ENCODE results near the gene FRA10AC1. TPM values are rescaled to one million over a fixed set of nuclear protein-coding genes. Genes with fewer than 3 reads are reported as not detected.
"Not testable (repeated sequence)": the region's sequence is repeated elsewhere in the genome, so short reads cannot be mapped to it uniquely, and the experiment has no call there.

The FRA10AC1 gene
- total RNA-seq, 2 donors from 2014 or later = 27.9 to 40.7 TPM

DNA sequence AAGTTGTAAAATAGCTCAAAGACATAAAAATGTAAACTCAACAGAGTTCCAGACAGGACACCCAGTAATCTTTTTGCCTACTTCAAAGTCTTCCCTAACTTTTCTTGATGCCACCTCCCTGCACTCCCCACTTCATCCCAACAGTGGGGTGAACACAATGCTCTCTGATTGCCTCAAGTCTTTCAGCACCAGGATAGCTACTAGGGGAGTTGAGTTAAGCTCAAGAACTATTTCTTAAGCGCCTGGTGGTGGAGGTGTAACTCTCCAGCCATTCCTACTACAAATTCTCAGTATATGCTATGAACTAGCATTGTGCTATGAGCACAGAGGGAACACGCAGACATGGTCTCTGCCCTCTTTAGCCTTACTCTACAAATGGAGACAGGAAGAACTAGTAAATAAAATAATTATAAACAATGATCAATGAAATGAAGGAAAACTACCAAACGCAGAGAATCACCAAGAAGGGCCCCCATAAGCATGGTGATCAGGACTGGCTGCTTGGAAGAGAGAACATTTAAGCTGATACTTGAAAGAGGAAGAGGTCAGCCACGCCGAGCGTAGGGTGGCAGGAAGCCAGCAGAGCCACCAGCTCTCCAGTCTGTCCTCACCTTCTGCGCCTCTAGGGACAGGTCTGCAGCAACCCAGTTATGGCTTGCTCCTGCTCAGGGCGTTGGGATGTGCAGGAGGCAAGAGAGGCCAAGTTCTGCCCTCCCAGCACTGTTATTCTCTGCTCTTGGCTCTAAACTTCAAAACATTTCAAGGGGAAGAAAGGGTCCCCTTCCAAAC, 16.7 kb upstream of the FRA10AC1 start:
- no peak for ATAC-seq (replicated peaks in 1 of 2)
- Mint-ChIP-seq H3K36me3 (ENCODE audit: insufficient read depth in 2 of 2) (no peaks in the 10 kb centered on the region), H3K27me3 (ENCODE audit: low read depth) (peaks cover 55% of the 10 kb centered on the region)

DNA sequence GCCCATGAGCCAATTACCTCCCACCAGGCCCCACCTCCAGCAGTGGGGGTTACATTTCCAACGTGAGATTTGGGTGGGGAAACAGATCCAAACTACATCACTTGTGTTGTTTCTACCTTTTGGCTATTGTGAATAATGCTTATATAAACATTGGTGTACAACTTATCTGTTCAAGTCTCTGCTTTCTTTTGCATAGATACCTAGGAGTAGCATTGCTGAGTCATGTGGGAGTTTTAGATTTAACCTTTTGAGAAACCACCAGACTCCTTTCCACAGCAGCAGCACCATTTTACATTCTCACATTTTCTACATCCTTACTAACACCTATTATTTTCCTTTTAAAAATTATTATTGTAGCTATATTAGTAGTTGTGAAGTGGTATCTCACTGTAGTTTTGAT, 14.4 kb upstream of the FRA10AC1 start:
- DNase-seq (no peak), ATAC-seq (replicated peaks in 1 of 2) (no peak)
- Mint-ChIP-seq H3K4me1 (ENCODE audit: low read depth) (no peaks in the 10 kb centered on the region), H3K27me3 (ENCODE audit: low read depth) (peaks cover 45% of the 10 kb centered on the region), H3K4me3 (no peak overlapping the region), H3K27ac (no peak overlapping the region), H3K9me3 (no peaks in the 10 kb centered on the region), H3K36me3 (ENCODE audit: insufficient read depth in 2 of 2) (no peaks in the 10 kb centered on the region)

More for the DNA sequence above, 16.7 kb upstream of the FRA10AC1 start:
- Mint-ChIP-seq H3K4me3 (no peak overlapping the region), H3K9me3 (no peaks in the 10 kb centered on the region), H3K4me1 (ENCODE audit: low read depth) (no peaks in the 10 kb centered on the region), H3K27ac (no peak overlapping the region)
- DNase-seq = no peak

DNA sequence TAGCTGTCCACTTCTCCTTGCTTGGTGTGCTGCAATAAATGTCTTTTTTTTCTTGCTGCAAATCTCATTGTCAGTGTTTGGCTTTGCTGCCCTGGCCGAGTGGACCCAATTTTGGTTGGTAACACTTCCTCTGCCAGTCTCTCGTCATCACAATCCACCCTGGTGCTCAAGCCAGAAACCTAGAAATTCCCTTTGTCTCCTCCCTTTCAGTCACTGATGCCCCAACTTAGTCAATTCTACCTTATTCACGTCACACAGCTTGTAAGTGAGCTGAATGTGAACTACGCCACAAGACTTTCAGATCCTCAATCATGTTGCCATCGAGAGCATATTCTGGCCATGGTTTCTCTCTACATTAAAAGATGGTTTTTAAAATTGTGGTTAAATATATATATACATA, 13.0 kb upstream of the FRA10AC1 start:
- H3K4me1 Mint-ChIP-seq (ENCODE audit: low read depth) = no peaks in the 10 kb centered on the region
- no peaks in the 10 kb centered on the region for H3K36me3 Mint-ChIP-seq (ENCODE audit: insufficient read depth in 2 of 2)
- DNase-seq (no peak), ATAC-seq (replicated peaks in 1 of 2) (peak in 1 of 2 donors; percentile 33)
- no peak overlapping the region for H3K27ac Mint-ChIP-seq
- H3K27me3 Mint-ChIP-seq (ENCODE audit: low read depth) = peaks cover 45% of the 10 kb centered on the region
- H3K9me3 Mint-ChIP-seq = no peaks in the 10 kb centered on the region
- no peak overlapping the region for H3K4me3 Mint-ChIP-seq

DNA sequence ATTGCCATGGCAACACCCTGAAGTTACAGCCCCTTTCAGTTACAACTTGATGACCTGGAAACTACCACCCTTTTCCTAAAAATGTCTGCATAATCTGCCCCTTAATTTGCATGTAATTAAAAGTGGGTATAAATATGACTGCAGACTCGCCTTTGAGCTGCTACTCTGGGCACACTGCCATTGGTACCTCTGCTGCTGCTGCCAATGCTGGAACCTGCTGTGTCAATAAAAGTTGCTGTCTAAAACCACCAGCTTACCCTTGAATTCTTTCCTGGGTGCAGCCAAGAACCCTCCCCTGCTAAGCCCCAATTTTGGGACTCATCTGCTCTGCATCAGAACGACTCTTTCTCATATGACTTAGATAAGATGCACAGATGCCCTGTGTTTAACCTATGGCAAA, 10.2 kb upstream of the FRA10AC1 start:
- no peak overlapping the region for H3K27ac Mint-ChIP-seq
- no peaks in the 10 kb centered on the region for H3K9me3 Mint-ChIP-seq
- no peaks in the 10 kb centered on the region for H3K36me3 Mint-ChIP-seq (ENCODE audit: insufficient read depth in 2 of 2)
- H3K4me1 Mint-ChIP-seq (ENCODE audit: low read depth) = peaks cover 7% of the 10 kb centered on the region
- DNase-seq = no peak
- no peak for ATAC-seq (replicated peaks in 1 of 2)
- H3K4me3 Mint-ChIP-seq = no peak overlapping the region
- peaks cover 20% of the 10 kb centered on the region for H3K27me3 Mint-ChIP-seq (ENCODE audit: low read depth)

DNA sequence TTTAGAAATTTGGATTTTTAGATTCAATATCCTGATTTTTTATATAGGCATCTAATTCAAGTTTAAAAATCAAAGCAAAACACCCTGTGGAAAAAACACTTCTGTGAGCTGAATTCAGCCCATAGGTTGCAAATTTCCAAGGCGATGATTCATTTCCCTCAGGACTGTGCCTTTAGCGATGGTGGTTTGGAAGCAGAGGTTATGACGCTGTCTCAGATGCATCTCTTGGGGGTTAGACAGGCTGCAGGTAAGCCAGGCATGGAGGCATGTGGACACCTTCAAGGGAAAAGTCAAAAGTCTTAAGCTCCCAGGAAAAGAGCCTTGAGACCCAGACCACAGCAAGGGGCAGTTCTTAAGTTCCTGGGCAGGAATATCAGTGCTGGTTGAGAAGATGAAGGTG, 9.5 kb upstream of the FRA10AC1 start:
- Mint-ChIP-seq H3K36me3 (ENCODE audit: insufficient read depth in 2 of 2) (no peaks in the 10 kb centered on the region), H3K27ac (no peak overlapping the region), H3K27me3 (ENCODE audit: low read depth) (peaks cover 15% of the 10 kb centered on the region), H3K9me3 (no peaks in the 10 kb centered on the region), H3K4me3 (no peak overlapping the region), H3K4me1 (ENCODE audit: low read depth) (peaks cover 14% of the 10 kb centered on the region)
- no peak for DNase-seq
- ATAC-seq (replicated peaks in 1 of 2) = no peak

DNA sequence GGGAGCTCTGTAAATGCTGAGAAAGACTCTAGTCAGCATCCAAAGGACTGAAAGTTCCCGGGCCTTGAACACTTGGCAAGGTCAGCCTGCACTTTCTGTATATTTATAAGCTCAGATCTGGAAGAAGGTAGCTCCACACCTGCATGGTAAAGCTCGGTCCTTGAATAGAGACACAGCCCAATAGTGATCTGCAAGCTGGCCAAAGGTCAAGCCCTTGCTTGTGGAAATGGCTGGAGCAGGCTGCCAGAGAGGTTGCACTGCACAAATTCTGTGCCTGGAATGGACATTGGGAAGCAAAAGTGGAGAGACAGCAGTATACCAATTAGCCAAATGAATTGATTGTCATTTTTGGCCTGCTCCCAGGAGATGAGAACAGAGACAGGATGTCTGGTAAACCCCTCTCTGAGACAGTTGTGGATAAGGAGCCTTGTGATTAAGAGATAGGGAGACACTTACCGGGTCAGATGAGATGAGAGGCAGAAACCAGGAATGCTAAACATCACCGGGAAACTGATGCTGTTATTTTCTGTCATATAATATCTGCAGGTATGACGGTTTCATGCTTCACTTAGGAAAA, 8.0 kb upstream of the FRA10AC1 start:
- no peak for DNase-seq
- Mint-ChIP-seq H3K9me3 (no peaks in the 10 kb centered on the region), H3K4me1 (ENCODE audit: low read depth) (peaks cover 17% of the 10 kb centered on the region)

DNA sequence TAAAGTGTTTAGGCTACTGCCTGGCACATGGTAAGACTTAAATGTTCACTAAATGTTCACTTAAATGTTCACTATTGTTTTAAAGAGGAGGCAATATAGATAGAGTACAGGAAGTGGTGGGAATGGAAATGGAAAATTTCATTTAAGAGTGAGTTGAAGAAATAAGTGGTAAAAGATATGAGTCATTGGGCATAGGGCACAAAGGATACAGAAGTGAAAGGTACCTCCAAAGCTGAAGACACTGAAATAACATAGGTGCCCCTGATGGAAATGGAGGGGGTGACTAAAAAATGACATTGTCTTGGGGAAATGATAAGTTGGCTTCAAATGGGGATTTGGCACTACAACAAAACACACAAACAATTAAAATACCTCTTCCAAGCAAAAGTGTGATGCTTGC, 5.2 kb upstream of the FRA10AC1 start:
- DNase-seq (no peak), ATAC-seq (replicated peaks in 1 of 2) (peak; percentile 29 to 59)
- Mint-ChIP-seq H3K4me3 (peak overlapping the region in 1 of 2 donors; percentile 55), H3K27ac (no peak overlapping the region), H3K4me1 (ENCODE audit: low read depth) (peaks cover 25% of the 10 kb centered on the region), H3K36me3 (ENCODE audit: insufficient read depth in 2 of 2) (no peaks in the 10 kb centered on the region), H3K27me3 (ENCODE audit: low read depth) (no peaks in the 10 kb centered on the region), H3K9me3 (no peaks in the 10 kb centered on the region)

More for the DNA sequence above, 8.0 kb upstream of the FRA10AC1 start:
- no peak overlapping the region for H3K27ac Mint-ChIP-seq
- no peak for ATAC-seq (replicated peaks in 1 of 2)
- H3K36me3 Mint-ChIP-seq (ENCODE audit: insufficient read depth in 2 of 2) = no peaks in the 10 kb centered on the region
- peaks cover 6% of the 10 kb centered on the region for H3K27me3 Mint-ChIP-seq (ENCODE audit: low read depth)
- H3K4me3 Mint-ChIP-seq = no peak overlapping the region

DNA sequence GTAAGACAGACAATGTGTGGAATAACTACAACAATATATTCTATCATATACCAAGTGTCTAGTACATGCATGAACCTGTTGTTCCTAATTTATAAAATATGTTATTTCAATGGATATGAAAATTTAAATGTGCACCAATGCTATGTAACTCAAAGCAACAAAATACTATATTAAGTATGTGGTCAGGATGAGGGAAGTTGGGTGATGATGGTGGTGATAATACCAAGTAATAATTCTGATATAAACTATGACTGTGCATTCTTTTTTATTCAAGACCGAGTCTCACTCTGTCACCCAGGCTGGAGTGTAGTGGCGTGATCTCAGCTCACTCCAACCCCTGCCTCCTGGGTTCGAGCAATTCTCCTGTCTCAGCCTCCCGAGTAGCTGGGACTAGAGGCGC, 2.1 kb upstream of the FRA10AC1 start:
- H3K4me1 Mint-ChIP-seq (ENCODE audit: low read depth) = peaks cover 41% of the 10 kb centered on the region
- H3K9me3 Mint-ChIP-seq = no peaks in the 10 kb centered on the region
- no peaks in the 10 kb centered on the region for H3K27me3 Mint-ChIP-seq (ENCODE audit: low read depth)
- peak overlapping the region; percentile 79 for H3K27ac Mint-ChIP-seq
- no peak for ATAC-seq (replicated peaks in 1 of 2)
- H3K36me3 Mint-ChIP-seq (ENCODE audit: insufficient read depth in 2 of 2) = peaks cover 1 to 3% of the 10 kb centered on the region in 2 donors
- H3K4me3 Mint-ChIP-seq = peak overlapping the region in 1 of 2 donors; percentile 84
- no peak for DNase-seq

DNA sequence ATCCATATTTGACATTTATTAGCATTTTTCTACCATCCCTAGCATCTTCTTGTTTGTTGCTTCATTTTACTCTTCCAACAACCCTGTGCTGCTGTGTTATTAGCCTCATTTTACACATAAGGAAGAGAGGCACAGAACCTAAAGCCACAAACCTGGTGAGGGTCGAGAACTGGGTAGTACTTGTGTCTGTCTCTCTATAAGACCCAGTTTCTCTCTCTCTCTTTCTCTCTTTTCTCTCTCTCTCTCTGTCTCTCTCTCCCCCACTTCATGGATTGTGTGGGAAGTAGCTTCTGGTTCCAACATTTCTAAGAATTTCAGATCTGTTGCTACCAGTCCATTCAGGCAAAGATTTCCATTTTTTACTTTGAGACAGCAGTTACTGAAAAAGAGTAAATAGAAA, 1.4 kb upstream of the FRA10AC1 start:
- Mint-ChIP-seq H3K27ac (peak overlapping the region; percentile 79), H3K36me3 (ENCODE audit: insufficient read depth in 2 of 2) (peaks cover 3 to 4% of the 10 kb centered on the region in 2 donors)
- ATAC-seq (replicated peaks in 1 of 2) = no peak

DNA sequence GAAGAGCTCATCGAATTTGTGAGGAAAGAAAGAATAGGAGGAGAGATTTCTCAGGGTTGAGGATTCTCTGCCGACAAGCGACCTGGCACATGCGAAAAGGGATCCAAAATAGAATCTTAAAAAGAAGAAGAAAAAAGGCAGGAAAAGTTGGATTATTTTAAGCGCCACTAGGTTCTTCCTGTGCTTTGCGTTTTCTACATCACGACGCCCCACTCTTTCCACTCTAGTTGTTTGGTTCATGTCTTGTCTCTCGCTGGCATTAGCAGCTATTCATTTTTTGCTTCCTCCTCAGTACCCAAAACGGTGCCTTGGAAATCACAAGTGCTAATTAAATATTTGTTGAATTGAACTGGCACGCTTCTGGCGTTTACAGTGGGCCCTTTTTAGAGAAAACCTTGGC, 674 bp upstream of the FRA10AC1 start:
- ATAC-seq (replicated peaks in 1 of 2) = no peak

More for the DNA sequence above, 1.4 kb upstream of the FRA10AC1 start:
- Mint-ChIP-seq H3K27me3 (ENCODE audit: low read depth) (no peaks in the 10 kb centered on the region), H3K4me3 (peak overlapping the region; percentile 82 to 84), H3K9me3 (no peaks in the 10 kb centered on the region), H3K4me1 (ENCODE audit: low read depth) (peaks cover 47% of the 10 kb centered on the region)
- DNase-seq = no peak

DNA sequence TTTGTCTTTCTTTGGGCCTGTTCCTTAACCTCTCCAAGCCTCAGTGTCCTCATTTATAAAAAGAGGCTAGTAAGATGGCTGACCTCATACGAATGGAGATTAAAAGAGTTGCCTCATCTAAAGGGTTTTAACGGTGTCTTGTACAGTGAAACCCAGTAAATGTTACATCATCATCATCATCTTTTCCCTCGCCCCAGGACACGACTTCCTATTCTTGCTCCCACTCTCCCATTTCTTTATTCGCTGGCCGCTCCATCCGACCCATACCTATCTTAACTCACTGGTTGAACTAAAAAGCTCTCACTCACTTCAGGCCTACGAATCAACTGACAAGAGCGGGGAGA, 554 bp downstream of the FRA10AC1 start:
- H3K27ac Mint-ChIP-seq = no peak overlapping the region
- H3K9me3 Mint-ChIP-seq = no peaks in the 10 kb centered on the region
- H3K36me3 Mint-ChIP-seq (ENCODE audit: insufficient read depth in 2 of 2) = peaks cover 4 to 11% of the 10 kb centered on the region in 2 donors
- ATAC-seq (replicated peaks in 1 of 2) (peak; percentile 25 to 31), DNase-seq (peak in 1 of 2 donors; percentile 14)
- no peak overlapping the region for H3K4me3 Mint-ChIP-seq
- H3K4me1 Mint-ChIP-seq (ENCODE audit: low read depth) = peaks cover 42% of the 10 kb centered on the region
- H3K27me3 Mint-ChIP-seq (ENCODE audit: low read depth) = no peaks in the 10 kb centered on the region

More for the DNA sequence above, 674 bp upstream of the FRA10AC1 start:
- peaks cover 3 to 4% of the 10 kb centered on the region in 2 donors for H3K36me3 Mint-ChIP-seq (ENCODE audit: insufficient read depth in 2 of 2)
- no peaks in the 10 kb centered on the region for H3K27me3 Mint-ChIP-seq (ENCODE audit: low read depth)
- H3K9me3 Mint-ChIP-seq = no peaks in the 10 kb centered on the region
- no peak overlapping the region for H3K4me3 Mint-ChIP-seq
- H3K4me1 Mint-ChIP-seq (ENCODE audit: low read depth) = peaks cover 47% of the 10 kb centered on the region
- no peak overlapping the region for H3K27ac Mint-ChIP-seq
- DNase-seq = no peak

DNA sequence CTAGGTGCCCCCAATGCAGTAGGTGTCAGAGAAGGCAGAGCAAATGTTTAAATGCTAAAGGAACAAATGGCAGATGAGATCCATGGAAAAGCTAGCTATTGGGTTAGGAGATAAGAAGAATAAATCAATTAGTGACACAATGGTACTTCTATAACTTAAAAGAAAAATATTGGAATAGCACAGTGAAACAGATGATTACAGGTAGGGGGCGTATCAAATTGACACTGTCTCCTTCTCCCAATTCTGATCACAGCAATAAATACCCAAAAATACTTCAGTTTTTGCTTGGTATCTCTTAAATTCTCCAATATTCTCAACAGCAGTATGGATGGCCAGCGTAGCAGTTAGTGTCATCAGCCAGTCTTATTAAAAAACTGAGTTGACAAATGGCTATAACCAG, 5.2 kb downstream of the FRA10AC1 start:
- no peak overlapping the region for H3K4me3 Mint-ChIP-seq
- H3K9me3 Mint-ChIP-seq = no peaks in the 10 kb centered on the region
- no peaks in the 10 kb centered on the region for H3K27me3 Mint-ChIP-seq (ENCODE audit: low read depth)
- H3K4me1 Mint-ChIP-seq (ENCODE audit: low read depth) = peaks cover 32% of the 10 kb centered on the region
- DNase-seq (no peak), ATAC-seq (replicated peaks in 1 of 2) (no peak)
- H3K36me3 Mint-ChIP-seq (ENCODE audit: insufficient read depth in 2 of 2) = peaks cover 6 to 22% of the 10 kb centered on the region in 2 donors
- no peak overlapping the region for H3K27ac Mint-ChIP-seq

DNA sequence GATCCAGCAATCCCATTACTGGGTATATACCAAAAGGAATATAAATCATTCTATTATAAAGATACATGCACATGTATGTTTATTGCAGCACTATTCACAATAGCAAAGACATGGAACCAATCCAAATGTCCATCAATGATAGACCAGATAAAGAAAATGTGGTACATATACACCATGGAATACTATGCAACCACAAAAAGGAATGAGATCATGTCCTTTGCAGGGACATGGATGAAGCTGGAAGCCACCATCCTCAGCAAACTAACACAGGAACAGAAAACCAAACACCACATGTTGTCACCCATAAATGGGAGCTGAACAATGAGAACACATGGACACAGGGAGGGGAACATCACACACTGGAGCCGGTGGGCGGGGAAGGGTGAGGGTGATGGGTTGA, 5.8 kb downstream of the FRA10AC1 start:
- not testable (repeated sequence) for ATAC-seq (replicated peaks in 1 of 2); H3K9me3 Mint-ChIP-seq; H3K27me3 Mint-ChIP-seq (ENCODE audit: low read depth); H3K4me3 Mint-ChIP-seq; H3K27ac Mint-ChIP-seq; DNase-seq
- H3K36me3 Mint-ChIP-seq (ENCODE audit: insufficient read depth in 2 of 2) = peaks cover 6 to 22% of the 10 kb centered on the region in 2 donors
- H3K4me1 Mint-ChIP-seq (ENCODE audit: low read depth) = peaks cover 32% of the 10 kb centered on the region

All from activated T-cell treated with anti-CD3 and anti-CD28 coated beads, Interleukin-2, amount 50 U/mL, for 72 hours (primary cell).